SK-MEL-5 (cell line): ENCODE results near the gene CYP4F3. TPM values are rescaled to one million over a fixed set of nuclear protein-coding genes. Genes with fewer than 3 reads are reported as not detected.
A peak's percentile ranks its signal among the peaks of the same experiment; 100 is the strongest.

Experiments
- DNase-seq: peaks from one replicate; pipeline ENCODE4 v3.0.0-alpha.2; 2016; ENCODE audit warnings: low read depth, low spot score
- in situ Hi-C: cut with HindIII; loops from 2 replicates; pipeline ENCODE4 v1.10.0; 2016; ENCODE audit warnings: low sequenced_read_pairs, high pct_unique_total_duplicates, low pct_unique_long_range_greater_than_20kb
- small RNA-seq, 2 experiments: library from RNA; depleted of rRNA; stranded (forward); fragments of <200 nt; gene quantifications; one replicate each; pipeline ENCODE3, GENCODE V24; 2014
- total RNA-seq: library from RNA; depleted of rRNA; stranded (reverse); fragments of >200 nt; shearing (Covaris generic); gene quantifications from 2 replicates; pipeline ENCODE4 v1.2.3, GENCODE V29; 2014; rRNA removed

The CYP4F3 gene
- total RNA-seq, 1 experiment from 2014 or later = not detected

- DNase-seq = no peak
- in situ Hi-C loops = no loop called here
Observed at GRCh38 chr19:15684828-15685227, 44.1 kb downstream of the CYP4F3 start.

- in situ Hi-C loops = no loop called here
- no peak for DNase-seq
Observed at GRCh38 chr19:15696654-15697194, 56.0 kb downstream of the CYP4F3 start.

GRCh38 chr19:15701757-15702533 lies 61.2 kb downstream of the CYP4F3 start:
- DNase-seq = no peak
- in situ Hi-C loops = no loop called here

- in situ Hi-C loops = no loop called here
- peak; percentile 39 for DNase-seq
Observed at GRCh38 chr19:15702534-15702930, 61.8 kb downstream of the CYP4F3 start.

Small RNA genes lying within 50 kb of the gene (small RNA-seq; reads per million reads assigned to genes)
- 0 reads per million in 2 experiments for gene AD000091.1

Other genes starting within 250 kb of the CYP4F3 start
- 41.1 and 41.9 TPM in 2 replicates for gene AKAP8L, start 221.9 kb upstream of the CYP4F3 start, total RNA-seq
- gene WIZ, start 190.9 kb upstream of the CYP4F3 start, total RNA-seq = 3.4 and 3.6 TPM in 2 replicates
- gene RASAL3, start 176.4 kb upstream of the CYP4F3 start, total RNA-seq = not detected in 2 replicates
- not detected in 2 replicates for gene PGLYRP2, start 161.4 kb upstream of the CYP4F3 start, total RNA-seq
- gene CYP4F22, start 132.4 kb upstream of the CYP4F3 start, total RNA-seq = not detected in 2 replicates
- gene CYP4F8, start 25.7 kb upstream of the CYP4F3 start, total RNA-seq = not detected in 2 replicates
- gene CYP4F12, start 32.2 kb downstream of the CYP4F3 start, total RNA-seq = not detected in 2 replicates
- gene OR10H2, start 87.1 kb downstream of the CYP4F3 start, total RNA-seq = not detected in 2 replicates
- gene OR10H3, start 97.1 kb downstream of the CYP4F3 start, total RNA-seq = not detected in 2 replicates
- gene OR10H5, start 146.8 kb downstream of the CYP4F3 start, total RNA-seq = not detected in 2 replicates
- not detected in 2 replicates for gene OR10H1, start 174.8 kb downstream of the CYP4F3 start, total RNA-seq